DMS79 (cell line): ENCODE data around the gene ZNF782.
"Not testable (repeated sequence)": the region's sequence is repeated elsewhere in the genome, so short reads cannot be mapped to it uniquely, and the experiment has no call there.

Experiments
- DNase-seq: peaks from one replicate; lab custom pipeline; 2025; lab: John Stamatoyannopoulos, UW

Gene ZNF782

DNA sequence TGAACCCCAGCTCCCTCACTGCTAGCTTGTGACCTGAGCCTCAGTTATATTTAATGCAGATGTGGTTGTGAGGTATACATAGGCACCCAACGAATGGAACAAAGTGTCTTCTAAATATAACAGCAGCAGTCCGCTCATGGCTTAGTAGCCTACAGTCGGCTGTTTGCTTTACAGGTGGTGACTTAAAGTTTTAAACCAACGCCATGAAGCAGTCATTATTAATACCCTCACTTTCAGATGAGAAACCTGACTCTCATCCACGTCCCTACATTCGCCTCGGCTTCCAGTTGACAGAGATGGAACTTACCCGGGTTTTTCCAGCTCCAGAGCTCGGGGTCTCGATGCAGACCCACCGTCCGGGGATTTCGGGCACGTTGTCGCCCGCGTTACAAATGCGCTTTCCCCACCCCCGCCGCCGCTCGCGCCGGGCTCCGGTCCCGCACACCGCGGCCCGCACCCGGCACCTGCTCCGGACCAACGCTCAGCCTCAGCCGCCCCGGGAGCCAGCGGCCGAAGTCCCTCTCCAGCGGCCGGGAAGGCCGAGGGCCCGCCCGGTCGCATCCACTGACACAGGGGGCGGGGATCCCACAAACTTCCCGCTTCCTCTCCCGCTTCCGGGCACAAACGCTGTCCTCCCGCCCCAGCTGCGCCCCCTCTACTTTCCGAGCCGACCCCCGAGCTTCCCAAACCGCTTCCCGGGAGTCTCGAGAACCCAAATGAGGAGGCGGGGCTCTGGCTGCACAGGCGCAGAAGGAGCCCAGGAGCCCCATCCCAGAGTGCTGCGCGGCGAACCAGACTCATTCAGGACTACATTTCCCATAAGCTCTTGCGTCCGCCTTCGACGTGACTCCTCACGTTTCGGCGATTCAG, at the start of gene ZNF782:
Gene ZNF782, minus strand, starts transcription at position 734 of the 870 bp plus-strand sequence. CDS start 2,553 bp downstream, outside the sequence.
- peak; percentile 82 for DNase-seq

DNA sequence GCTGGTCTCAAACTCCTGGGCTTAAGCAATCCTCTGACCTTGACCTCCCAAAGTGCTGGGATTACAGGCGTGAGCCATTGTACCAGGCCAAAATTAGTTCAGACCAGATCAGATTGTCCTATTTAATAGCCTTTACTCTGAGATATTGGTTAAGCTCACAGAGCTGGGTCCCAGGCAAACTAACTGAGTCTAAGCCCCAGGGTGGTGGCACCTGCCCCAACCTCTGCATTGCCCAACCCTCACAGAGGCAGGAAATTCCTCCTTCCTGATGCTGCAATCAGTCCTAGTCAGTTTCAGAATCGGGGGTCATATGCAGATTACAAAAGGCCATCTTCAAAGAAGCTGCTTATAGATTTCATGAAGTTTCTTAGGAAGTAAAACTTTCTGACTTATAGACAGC, 45.7 kb upstream of the ZNF782 start:
- not testable (repeated sequence) for DNase-seq

DNA sequence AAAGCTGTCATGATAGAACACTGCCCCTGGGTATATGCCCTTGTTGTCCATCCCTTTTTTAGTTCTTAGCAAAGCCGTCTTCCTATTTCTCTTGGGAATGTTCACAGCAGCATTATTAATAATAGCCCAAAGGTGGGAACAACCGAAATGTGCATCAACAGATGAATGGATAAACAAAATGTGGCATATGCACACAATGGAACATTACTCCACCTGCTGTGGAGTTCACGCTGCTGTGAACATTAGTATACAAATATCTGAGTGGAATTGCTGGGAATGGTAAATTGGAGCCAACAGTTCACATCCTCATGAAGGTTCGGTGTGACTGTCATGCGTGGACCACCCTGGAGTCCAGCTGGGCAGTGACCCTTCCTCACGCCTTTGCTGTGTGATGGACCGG, 37.8 kb upstream of the ZNF782 start:
- DNase-seq, result no peak

DNA sequence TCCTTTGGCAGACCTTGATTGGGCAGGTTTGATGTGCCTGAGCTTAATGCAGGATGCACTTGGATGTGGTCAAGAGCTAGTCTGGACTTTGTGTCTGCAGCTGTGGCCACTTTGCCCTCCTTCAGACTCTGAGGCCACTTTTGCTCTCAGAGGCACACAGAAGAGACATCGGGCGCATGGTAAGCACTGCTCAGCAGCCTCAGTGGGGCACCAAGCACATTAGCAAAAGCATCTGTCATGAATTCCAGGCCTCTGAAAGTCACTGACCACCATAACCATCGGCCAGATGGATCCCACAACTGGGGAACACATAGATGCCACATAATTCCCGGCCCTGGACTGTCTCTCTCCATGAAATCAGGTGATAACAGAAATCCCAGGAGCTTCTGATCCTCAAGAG, 34.3 kb upstream of the ZNF782 start:
- DNase-seq, result no peak

DNA sequence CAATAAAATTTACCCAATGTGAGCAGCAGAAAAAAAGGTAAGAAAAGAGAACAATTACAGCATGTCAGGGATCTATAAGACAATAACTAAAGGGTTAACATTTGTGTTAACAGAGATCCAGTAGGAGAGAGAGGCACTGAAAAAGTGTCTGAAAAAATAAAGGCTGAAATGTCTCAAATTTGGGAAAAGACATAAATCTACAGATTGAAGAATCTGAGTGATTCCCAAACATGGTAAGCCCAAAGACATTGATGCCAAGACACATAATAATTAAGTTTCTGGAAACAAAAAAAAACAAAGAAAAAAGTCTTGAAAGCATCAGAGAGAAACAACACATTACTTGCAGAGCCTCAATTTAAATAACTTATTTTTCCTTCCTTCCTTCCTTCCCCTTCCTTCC, 31.1 kb upstream of the ZNF782 start:
- DNase-seq, result no peak

DNA sequence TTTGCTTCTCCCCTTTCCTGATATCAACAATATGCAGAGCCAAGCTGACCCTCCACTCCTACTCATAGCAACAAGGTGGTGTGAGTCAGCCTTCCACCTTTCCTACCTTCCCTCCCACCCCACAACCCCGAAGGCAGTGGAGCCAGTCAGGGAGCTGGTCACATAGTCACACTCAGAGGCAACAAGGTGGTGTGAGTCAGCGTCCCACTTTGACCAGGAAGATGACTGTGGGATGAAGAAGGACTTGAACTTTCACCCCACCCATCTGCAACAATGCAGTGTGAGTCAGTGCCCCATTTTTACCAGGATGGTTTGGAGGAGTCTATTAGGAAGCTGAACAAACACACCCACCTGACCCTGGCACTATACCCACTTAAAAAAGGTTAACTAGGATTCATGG, 30.1 kb upstream of the ZNF782 start:
- DNase-seq, result no peak

DNA sequence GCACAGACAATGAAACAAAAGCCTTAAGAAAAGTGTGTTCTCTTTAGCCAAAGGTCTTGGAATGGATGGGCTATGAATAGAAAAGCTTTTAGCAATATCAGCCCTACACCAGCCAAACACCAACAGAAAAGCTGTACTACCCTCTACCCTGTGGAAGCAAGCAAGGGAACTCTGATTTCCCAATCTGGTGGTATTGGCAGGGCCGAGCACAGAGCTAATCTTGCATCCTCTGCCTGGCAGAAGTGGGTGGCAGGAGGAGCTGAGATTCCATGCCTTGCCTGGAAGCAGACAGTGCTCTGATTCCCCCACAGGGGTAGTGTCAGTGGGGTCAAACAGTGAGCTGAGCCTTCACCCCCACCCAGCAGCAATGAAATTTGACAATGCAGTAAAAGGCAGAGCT, 29.6 kb upstream of the ZNF782 start:
- DNase-seq, result no peak

DNA sequence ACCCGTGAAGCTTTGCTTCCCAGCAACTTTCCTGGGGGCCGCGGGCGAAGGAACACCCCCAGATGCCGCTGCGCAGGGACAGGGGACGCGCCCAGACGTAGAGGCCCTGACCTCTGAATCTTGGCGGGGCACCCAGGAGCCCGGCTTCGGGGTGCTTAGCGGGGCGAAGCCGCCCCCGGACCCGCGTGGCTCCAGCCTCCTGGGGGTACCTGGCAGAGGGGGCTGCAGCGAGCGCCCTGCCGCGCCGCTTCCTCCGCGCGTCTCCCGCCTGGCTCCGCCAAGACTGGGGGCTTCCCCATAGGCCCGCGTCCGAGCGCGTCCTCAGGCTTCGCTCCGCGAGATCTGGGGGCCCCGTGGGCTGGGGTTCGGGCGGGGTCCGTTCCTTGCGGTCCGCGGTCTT, 23.0 kb upstream of the ZNF782 start:
- DNase-seq, result no peak

DNA sequence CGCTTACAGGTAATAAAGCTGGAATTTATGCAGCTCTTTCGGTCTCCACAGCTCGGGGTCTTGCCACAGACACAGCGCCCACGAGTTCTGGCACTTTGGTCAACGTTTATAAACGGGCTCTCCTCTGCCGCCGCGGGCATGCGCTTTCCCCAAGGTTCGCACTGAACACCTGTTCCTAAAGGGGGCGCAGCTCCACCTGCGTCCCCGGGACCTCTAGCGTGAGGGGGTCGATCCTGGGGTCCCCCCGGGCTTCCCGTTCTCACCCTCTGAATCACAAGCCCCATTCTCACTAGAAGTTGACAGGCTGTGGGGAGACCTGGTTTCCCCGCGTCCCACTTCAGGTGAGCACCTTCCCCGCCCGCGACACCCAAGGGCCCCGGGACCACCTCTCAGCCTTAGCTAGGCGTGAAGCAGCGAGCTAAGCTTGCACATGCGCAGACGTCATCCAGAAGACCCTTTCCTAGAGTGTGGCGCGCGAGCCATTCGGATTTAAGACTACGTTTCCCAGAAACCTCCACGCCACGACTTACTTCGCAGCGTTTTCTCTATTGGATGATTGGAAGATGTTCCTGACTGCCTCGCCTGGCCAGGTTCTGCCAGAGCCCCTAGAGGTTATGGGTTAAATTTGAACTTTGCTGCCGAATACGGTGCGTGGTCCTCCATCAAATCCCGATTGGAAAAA, 21.3 kb upstream of the ZNF782 start:
- peak; percentile 77 for DNase-seq

DNA sequence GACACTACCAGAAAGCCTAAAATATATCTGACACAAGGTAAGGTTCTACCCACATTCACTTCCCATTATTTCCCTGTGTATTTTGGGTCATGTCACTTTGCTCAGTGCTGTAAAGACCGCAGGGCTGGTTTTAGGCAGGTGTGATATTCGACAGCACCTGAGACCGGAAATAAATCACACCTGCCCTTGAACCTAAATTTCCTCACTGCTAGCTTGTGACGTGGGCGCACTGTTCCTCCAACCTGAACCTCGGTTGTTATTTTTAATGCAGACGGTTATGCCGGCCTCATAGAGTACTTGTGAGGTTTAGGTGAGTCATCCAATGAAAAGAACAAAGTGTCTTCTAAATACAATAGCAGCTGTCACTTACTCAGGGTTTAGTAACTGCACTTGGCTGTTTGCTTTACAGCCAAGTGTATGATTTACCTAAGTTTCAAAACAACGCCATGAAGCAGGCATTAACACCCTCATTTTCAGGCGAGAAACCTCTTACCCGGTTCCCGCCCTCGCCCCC, 20.7 kb upstream of the ZNF782 start:
- no peak for DNase-seq

DNA sequence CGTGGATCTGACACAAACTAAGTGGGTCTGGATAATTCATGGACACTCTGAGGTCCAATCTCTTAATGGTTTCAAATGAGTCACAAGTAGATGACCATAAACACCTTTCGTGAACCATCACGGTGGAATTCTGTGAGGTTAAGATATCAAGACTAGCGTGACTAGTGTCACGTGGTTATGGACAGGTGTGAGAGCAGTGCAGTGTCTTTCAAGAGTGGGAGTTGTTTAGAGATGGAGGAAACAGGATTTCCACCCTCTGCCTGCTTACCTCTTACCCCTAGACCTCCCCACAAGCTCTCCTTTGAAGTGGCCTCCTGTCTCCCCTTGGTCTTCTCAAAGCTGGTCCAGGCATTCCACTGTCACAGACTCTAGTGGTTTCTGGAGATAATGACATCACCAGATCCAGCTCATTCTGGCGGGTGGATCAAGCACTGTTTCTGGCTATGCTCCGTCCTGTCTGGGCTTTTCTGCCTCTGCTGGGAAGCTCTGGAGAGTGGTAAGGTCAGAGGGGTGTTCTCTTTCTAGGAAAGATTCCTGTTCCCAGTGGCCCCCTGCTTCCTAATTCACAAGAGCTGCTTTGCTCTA, 20.0 kb upstream of the ZNF782 start:
- no peak for DNase-seq

DNA sequence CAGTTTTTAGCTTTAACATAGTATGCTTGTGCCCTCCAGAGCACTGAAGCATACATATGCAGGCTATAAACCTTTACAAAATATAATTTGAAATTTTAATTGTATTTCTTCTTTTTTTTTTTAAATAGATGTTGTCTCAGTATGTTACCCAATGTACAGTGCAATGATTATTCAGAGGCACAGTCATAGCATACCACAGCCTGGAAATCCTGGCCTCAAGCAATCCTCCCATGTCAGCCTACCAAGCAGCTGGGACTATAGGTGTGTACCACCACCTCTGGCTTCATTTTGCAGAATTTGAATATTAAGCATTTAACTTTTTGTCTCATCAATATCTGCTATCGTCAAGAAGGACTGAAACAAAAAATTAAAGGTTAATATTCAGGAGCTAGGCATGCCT, 16.9 kb upstream of the ZNF782 start:
- DNase-seq, result no peak

DNA sequence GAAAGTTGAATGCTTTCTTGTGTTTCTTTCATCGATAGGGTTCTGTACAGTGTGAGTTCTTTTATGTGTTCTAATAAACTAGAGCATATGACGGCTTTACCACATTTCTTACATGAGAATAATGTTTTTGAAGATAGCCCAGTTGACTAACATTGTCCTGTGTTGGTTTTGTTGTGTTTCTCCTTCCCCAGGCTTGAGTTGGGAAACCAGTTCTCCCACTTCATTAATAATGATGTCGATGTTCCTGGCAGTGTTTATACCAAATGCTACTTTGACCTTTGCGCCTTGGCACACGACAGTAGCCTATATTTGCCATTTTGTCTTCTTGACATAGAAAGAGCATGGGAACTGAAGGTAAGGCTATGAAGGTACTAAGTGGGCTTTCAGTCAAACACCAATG, 14.4 kb upstream of the ZNF782 start:
- DNase-seq, result no peak

DNA sequence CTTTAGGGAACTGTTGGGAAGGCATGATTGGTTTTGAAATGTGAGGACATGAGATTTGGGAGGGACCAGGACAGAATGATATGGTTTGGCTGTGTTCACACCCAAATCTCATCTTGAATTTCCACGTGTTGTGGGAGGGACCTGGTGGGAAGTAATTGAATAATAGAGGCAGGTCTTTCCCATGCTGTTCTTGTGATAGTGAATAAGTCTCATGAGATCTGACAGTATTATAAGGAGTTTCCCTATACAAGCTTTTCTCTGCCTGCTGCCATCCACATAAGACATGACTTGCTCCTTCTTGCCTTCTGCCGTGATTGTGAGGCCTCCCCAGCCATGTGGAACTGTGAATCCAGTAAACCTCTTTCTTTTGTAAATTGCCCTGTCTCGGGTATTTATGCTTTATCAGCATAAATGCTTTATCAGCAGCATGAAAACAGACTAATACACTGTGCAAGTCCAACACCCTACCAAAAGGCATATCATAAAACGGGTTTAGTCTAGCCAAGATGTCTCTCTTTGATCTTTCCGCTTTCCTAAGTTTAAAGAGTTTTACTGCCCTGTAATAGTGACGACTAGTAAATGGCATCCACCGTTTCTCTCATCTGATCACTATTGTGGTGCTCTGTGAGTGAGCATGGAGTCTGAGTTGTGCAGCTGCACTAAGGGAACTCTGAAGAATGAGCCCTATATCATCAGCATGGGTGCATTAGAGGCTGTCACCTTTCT, 12.9 kb upstream of the ZNF782 start:
- DNase-seq, result no peak

DNA sequence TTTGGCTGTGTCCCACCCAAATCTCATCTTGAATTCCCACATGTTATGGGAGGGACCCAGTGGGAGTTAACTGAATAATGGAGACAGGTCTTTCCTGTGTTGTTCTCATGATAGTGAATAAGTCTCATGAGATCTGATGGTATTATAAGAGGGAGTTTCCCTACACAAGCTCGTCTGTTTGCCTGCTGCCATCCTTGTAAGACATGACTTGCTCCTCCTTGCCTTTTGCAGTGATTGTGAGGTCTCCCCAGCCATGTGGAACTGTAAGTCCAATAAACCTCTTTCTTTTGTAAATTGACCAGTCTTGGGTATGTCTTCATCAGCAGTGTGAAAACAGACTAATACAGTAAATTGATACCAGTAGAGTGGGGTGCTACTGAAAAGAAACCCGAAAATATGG, 10.9 kb upstream of the ZNF782 start:
- not testable (repeated sequence) for DNase-seq

DNA sequence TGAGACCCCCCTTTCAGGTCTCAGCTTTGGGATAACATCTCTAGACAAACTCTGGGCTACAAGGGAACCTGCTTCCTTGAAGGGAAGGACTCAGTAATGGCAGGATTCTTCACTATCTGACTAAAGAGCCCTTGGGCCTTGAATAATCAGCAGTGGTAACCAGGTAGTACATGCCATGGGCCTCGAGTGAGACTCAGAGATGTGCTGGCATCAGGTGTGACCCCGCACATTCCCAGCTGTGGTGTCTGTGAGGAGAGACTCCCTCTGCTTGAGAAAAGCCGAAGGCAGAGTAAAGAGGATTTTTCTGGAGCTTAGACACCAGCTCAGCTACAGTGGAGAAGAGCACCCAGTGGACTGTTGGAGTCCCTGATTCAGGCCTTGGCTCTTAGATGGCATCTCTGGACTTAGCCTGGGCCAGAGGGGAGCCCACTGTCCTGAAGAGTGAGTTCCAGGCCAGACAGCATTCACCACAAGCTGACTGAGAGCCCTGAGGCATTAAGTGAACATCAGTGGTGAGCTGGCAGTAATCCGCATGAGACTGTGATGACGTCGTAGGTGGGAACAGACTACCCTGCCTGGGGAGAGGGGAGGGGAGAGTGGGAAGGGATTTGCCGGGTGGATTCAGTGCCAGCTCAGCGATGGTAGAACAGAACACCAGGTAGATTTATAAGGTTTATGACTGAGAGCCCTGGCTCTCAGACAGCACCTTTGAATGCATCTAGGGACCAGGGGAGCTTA, 5.3 kb upstream of the ZNF782 start:
- DNase-seq, result no peak

DNA sequence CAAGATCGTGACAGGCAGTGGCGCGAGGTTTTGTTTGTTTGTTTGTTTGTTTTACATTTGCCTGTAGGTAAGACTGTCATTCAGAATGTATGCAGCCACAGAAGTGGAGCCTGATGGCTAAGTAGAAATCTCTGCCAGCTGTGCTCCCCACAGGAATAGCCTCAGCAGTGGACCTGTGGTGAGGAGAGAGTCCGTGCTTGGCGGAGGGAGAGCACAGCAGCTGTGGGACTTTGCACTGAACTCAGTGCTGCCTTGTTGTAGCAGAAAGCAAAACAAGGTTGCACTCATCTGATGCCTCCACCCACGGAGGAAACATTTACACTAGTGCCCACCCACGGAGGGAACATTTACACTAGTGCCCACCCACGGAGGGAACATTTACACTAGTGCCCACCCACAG, 4.4 kb upstream of the ZNF782 start:
- no peak for DNase-seq

DNA sequence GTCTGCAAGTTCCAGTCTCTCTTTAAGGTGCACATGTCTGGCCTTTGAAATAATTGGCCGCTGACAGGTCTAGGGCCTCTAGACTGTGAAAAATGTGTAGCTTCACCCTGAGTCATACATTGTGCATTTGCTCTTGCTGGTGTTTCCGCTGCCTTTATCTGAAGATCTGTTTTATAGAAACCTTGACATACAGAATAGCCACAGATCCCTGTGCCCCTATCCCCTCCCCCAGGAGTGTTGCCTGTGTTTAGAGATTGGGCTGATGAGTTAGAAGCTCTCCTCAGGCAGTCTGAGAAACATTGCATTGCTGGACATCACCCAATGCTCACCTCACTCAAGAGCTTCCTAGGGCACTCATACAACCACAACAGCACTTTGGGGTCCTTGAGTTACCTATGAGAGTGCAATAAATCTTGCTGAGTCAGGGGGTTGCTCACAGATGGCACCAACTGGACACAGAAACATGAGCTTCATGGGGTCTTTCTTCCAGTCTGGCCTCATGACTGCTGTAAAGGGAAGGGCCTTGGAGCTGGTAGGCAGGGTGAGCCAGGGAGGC, 3.8 kb upstream of the ZNF782 start:
- peak; percentile 75 for DNase-seq

DNA sequence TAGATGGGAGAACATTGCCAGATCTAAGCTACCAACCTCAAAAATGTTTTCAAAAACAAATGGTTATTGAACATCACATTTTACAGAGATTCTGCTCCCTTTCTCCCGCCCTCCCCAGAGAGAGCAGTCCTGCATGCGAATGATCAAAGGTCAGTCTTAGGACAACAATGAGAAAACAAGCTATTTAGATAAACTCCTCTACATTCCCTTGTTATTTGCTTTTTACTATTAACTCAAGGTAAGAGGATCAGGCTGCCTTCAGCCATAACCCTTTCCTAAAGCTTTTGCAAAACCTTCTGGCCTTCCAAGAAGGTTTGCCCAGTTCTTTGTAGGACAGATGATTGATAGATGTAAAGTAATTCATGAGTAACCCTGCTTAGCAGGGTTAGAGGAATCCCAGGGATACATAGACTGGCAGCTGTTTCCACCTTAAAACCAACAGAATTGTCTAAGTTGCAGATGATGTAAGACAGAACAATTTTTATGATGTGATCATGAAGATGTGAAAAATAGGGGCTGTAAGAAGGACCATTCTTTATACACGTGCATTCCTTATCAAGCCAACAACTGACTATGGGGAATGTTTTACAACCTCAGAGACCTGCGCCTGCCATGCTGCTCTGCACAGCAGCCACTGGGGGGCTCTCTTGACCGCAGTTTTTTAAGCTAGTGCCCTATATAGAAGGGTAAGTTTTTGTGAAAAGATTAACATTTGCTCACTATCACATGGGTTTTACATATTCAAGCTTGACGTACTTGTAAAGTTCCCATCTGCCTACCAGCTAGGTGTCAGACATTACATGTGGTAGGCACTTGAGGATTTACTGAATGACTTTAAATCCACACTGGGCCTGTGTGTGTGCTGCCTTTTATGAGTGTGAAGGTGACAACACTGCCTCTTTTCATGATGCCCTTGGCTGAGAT, 2.3 kb upstream of the ZNF782 start:
- DNase-seq, result peak; percentile 5

DNA sequence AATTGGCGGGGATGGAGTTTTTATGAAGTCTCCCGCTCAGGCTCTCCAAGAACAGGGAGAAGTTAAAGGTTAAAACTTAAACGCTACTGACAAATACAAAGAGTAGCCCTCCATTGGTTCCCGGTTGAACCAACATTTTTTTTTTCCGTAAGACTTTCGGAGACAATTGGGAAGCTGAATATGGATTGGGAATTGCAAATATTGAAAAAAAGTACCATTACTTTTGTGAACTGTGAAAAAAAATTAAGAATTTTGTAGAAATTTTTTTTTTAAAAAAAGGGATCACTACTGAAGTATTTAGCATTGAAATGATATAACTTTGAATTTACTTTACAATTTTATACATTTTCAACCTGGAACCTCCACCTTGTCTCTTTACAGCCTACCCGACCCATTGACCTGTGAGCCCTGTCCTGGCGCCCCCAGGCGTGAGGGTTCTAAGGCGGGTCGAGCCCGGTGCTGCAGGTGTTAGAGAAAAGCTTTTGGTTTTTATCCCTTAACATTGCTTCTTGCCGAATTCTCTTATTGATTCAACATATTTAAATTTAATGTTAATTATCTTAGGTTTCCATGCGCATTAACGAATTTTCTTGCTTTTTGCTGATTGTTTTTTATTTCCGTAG, 448 bp upstream of the ZNF782 start:
- no peak for DNase-seq
